HL-60 (cell line): Measurements from ENCODE around the gene LIME1.

Experiments
- CTCF ChIP-seq: IDR thresholded peaks from one replicate; pipeline ENCODE4 v1.5.1; 2011; ENCODE audit warnings: low read length, control low read depth, inconsistent platforms; ENCODE audit not compliant: insufficient read depth
- POLR2AphosphoS5 ChIP-seq: IDR thresholded peaks from 2 replicates; pipeline ENCODE4 v1.6.1; 2012; ENCODE audit warnings: low read depth

GRCh38 chr20:63687419-63688178, 48.9 kb upstream of the LIME1 start:
- TF ChIP-seq CTCF (no peak), POLR2AphosphoS5 (no peak)
